OCI-M2 (cell line): ENCODE results near the gene CTSH.

Experiments
- DNase-seq: peaks from one replicate; lab custom pipeline; 2025; ENCODE audit not compliant: unreplicated experiment; lab: John Stamatoyannopoulos, UW

The CTSH gene

GRCh38 chr15:78944669-78945407 is at the start of gene CTSH:
Gene CTSH, minus strand, starts transcription at chr15:78945046. Its CDS starts 65 bp downstream, at chr15:78944981.
- no peak for DNase-seq

DNA sequence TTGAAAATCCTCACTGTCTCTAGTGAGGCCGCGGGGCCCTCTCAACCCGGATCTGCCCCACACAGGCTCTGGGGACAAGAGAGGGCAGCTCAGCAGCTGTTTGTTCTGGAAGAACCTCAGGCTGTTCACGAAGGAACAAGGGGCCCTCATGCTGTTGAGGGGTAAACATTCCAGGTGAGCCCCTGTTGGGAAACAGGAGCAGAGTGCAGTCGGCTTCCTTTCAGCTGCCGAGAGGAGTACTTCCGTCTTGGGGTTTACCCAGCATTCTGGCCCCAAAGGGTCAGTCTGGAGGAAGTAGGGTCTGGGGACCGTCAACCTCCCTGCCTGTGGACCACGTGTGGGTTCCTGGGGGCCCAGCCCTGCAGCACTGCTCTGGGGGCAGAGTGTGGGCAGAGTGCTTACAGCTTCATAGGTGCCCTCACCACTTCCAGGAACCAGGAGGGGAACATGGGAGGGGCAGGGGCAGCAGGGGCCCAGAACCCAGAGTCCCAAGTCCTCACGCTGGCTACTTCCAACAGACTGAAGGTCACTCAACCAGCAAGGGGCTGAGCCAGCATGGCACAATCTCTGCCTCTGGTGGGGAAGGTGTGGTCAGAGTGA is 49.2 kb upstream of the CTSH start:
- DNase-seq: no peak

GRCh38 chr15:78993257-78993930 is 48.5 kb upstream of the CTSH start:
- DNase-seq: no peak

GRCh38 chr15:78992416-78993256 is 47.8 kb upstream of the CTSH start:
- DNase-seq: no peak

- no peak for DNase-seq
Measured at GRCh38 chr15:78991879-78992278, 47.0 kb upstream of the CTSH start.

DNA sequence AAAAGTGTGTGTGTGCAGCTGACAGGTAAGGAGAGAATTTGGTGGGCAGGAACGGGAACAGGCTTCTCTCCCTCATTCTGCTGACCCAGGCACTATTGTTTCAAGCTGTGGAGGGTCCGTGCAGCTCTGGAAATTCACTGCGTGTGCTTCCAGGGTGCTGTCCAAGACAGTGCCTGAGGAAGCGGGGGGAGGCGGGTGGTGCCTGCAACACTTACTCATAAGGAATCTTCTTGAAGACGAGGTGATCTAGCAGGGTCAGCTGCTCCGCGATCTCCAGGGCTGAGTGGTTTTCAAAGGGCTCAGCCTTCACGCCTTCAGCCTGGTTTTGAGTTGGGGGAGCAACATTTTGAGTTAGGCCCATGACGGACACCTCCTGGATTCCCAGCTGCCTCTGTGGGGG is 46.6 kb upstream of the CTSH start:
- no peak for DNase-seq

- DNase-seq: no peak
Measured at GRCh38 chr15:78990278-78990677, 45.4 kb upstream of the CTSH start.

- no peak for DNase-seq
Measured at GRCh38 chr15:78989701-78990240, 44.9 kb upstream of the CTSH start.

- no peak for DNase-seq
Measured at GRCh38 chr15:78988361-78988911, 43.6 kb upstream of the CTSH start.

DNA sequence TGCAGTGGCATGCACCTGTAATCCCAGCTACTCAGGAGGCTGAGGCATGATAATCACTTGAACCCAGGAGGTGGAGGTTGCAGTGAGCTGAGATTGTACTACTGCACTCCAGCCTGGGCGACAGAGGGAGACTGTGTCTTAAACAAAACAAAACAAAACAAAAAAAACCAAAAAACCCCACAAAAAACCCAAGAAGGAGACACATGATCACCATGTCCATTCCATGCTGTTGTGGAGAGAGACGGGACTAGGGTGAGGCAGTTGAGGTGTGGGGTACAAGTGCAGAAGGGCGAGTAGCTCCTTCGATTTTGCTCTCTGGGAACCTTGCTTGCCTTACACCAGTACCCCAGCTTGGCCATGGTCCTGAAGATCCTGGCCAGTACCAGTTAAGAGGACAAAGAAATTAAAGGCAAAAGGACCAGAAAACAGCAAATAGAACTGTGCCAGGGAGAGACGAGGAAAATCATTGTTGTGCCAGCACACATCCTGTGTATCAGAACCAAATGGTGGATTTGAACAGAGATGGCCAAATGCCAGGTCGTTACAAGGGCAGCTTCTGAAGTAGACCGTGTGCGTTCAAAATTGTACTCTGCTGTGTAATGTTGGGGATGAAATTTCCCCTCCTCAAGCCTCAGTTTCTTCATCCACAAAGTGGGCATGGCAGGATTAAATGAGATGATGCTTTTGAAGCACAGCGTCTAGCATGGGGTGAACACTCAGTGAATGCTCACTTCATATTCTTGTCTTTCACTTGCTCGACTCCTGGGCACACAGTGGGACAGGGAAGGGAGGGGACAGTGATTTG is 42.9 kb upstream of the CTSH start:
- DNase-seq: no peak

GRCh38 chr15:78985859-78986475 is 41.1 kb upstream of the CTSH start:
- no peak for DNase-seq

DNA sequence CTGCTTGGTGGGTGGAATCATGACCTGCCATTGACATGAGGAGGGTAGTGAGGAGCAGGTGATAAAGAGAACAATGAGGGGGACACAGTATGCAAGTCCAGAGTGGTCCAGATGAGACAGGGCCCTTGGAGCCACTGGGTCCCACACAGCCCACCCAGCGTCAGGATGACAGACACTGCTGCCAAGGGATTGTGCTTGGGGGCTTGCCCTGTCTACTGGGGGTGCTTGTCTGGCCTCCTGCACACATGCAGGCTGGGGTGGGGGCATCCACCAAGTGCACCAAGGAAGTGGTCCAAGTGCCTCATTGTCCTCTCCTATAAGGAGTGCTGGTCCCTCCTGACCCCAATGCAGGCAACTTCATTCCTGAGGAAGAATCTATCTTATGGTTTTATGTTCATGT is 39.2 kb upstream of the CTSH start:
- no peak for DNase-seq

DNA sequence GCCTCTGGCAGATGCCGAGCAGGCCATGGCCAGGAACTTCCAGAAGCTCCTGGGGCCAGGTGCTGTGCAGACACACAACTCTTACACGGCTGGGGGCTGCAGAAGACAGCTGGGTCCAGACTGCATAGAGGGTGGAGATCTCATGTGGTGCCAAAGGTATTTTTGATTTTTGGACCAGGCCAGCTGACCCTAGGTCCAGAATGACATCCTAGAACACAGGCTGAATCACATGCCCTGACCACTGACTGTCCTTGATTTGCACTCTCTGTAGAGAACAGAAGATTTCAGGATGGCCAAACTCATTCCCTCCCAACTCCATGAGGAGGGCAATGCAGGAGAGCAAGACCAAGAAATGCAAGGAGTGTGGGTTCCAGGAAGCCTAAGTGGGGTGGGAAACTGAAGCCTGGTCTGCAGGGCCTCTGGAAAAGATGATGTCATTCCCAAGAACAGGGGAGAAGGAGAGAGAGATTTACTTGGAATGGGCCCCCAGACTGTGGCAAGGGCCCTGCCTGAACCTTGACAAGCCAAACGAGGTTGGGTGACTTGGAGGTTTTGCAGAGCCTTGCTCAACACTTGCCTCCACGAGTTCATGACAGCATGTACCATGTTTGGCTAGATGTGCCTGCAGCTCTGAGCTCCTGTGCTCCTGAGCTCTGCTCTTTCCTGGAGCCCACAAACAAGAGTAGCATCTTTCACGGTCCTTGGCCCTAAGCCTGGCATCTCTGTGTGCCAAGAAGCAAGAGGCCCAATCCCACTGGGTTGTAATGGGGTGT is 38.5 kb upstream of the CTSH start:
- no peak for DNase-seq

DNA sequence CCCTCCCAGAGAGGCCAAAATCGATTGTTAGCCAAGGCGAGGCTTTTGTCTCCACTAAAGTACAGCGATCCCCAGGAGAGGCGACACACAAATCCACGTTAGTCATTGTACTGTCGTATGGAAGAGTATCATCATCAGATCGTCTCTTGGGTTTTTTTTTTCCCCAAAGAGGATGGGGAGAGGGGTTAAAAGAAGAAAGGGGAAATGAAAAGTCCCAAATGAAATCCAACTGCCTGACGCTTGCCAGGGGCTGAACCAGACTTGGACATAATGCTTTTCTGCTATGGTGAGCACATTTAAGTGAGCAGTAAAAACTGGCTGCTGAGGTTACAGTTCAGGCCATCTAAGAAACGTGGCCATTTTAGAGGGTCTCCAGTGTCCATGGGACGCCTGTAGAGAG is 37.9 kb upstream of the CTSH start:
- DNase-seq: no peak

DNA sequence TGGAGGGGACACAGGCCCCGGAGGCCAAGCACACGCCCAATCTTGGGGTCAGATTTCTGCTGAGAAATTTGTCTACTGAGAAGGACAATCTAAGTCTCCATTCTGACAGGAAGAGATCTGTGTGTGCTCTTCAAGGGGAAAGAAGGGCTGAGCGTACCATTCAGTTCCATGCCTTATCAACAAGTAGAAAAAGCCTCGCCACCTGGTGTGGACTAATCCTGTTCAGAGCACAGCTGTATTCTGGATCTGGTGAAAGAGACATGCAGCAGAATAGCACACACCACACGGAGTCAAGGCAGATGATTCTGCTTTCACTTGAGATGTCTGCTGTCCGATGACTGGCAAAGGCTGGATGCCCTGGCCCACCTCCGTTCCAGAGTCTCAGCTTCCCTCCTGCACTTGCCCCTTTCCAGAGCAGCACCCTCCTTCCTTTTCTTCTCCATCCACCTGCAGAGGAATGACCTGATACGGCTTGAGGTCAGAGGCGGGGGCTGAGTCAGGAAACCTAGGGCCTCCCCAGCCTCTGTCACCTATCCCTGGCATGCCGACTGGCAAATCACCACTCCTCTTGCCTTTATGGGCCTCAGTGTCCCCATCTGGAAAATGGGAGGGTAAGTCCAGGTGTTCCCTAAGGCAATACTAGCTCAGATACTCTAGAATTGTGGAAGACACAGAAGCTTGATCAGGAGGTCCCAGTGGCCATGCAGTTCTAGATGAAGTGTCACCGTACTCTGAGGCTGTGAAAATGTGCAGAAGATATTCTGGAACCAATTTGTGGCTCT is 36.9 kb upstream of the CTSH start:
- DNase-seq: no peak

DNA sequence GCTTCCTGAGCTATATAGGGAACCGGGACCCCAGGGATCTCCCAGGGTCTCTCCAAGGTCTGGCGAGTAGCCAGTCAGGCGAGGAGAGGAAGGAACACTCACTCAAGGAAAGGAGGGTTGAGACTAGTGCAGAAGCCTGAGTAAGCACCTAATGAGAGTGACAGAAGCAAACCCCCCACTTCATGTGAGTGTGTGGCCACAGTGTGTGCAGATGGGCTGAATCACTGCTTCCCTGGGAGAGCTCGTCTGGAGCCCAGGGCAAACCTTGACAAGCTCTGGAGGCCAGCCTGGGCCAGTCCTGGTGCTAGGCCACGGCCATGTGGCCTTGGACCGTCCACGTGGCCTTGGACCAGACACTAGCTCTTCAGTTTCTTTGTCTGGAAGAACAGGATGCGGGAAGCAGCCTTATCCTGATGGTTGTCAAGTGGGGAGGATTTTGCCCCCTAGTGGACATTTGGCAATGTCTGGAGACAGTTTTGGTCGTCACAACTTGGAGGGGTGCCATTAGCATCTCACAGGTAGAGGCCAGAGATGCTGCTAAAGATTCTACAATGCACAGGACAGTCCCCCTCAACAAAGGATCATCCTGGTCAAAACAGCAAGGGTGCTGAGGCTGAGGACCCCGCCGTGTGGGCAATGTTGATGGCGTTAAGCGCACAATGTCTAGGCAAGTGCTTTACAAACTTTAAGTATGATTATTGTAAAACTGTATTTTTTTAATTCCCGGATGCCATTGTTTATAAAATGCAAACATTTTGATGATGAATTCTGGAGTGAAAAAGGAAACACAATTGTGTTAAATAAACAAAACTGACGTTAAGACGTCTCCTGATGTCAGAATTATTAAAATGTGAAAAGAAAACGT is 34.8 kb upstream of the CTSH start:
- DNase-seq: no peak

DNA sequence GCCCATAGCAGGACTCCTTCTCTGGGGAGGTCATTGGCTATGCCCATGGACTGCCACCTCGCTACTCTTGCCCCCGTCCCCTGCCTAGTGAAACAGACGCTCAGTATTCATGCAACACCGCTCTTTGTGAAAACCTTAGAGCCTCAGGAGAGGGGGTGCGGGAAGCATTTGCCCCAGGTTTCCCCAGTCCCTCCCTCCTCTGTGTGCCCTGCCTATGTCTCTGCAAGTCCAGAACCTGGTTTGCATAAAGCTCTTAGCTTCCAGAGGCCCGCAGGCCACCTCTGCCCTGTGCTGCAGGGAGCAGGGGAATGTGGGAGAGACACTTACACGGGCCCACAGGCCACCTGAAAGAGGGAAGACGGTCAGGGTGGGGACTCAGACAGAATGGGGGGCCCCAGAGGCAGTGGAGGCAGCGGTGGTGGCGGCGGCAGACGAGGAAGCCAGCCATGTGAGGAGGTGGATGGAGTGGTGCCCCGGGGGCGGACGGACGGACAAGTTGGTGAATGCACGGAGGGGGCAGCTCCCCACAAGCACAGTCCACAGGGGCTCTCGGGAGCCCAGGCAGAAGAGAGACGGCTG is 33.8 kb upstream of the CTSH start:
- no peak for DNase-seq
